ENCODE measurements around the gene C4orf17. TPM values are rescaled to one million over a fixed set of nuclear protein-coding genes. Genes with fewer than 3 reads are reported as not detected.
A peak's percentile ranks its signal among the peaks of the same experiment; 100 is the strongest.
"Not testable (repeated sequence)": the region's sequence is repeated elsewhere in the genome, so short reads cannot be mapped to it uniquely, and the experiment has no call there.

C4orf17 gene
- total RNA-seq, 1 donor from 2014 or later, result not detected

DNA sequence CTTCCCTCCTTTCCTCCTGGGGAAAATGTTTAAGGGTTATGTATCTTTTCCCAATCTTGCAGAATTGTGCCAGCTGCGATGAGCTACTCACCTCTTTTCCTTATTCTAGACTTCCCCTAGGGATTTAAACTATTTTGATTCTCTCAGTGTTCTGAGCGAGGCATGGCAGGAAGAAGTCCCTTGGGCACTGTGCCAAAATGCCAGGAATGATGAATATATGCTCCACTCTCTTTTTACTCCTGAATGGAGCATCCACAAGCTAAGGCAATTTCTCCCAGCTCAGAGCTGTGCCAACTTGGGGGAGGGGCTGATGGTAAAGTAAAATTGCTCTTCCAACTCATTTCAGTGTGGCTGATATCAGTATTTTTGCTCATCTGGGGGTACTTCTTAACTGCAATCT, 4.0 kb upstream of the C4orf17 start:
- Mint-ChIP-seq H3K4me1 (peaks cover 34% of the 10 kb centered on the region), H3K27me3 (no peaks in the 10 kb centered on the region), H3K36me3 (ENCODE audit: low read depth) (no peaks in the 10 kb centered on the region), H3K9me3 (peaks cover 18% of the 10 kb centered on the region), H3K4me3 (peak overlapping the region; percentile 48), H3K27ac (peak overlapping the region; percentile 79)
- DNase-seq, result no peak
- intact Hi-C loops (cut with micrococcal nuclease), result loop anchor here (1.0 to 5.0 kb wide), 5 partner anchors 57 to 904 kb away; partner anchors contain the start of gene H2AZ1

DNA sequence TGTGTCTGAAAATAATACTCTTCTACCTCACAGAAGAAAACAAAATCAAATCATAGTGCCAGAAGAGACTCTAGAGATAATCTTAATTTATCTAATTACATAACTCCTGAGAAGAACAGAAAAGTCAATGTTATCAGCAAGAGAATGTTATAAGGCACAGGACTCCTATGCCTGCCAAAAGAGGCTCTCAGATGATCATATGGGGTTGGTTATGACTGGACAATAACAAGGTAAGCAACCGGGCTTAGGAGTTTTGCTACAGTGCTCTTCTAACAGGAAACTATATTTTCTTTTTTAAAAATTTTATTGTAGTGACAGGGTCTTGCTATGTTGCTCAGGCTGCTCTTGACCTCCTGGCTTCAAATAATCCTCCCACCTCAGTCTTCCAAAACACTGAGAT, 3.5 kb upstream of the C4orf17 start:
- Mint-ChIP-seq H3K27me3 (no peaks in the 10 kb centered on the region), H3K4me1 (peaks cover 34% of the 10 kb centered on the region), H3K27ac (peak overlapping the region; percentile 79), H3K9me3 (peaks cover 18% of the 10 kb centered on the region), H3K36me3 (ENCODE audit: low read depth) (no peaks in the 10 kb centered on the region), H3K4me3 (peak overlapping the region; percentile 48)
- no peak for DNase-seq
- intact Hi-C loops (cut with micrococcal nuclease), result loop anchor here (1.0 to 5.0 kb wide), 5 partner anchors 56 to 905 kb away; partner anchors contain the start of gene H2AZ1

DNA sequence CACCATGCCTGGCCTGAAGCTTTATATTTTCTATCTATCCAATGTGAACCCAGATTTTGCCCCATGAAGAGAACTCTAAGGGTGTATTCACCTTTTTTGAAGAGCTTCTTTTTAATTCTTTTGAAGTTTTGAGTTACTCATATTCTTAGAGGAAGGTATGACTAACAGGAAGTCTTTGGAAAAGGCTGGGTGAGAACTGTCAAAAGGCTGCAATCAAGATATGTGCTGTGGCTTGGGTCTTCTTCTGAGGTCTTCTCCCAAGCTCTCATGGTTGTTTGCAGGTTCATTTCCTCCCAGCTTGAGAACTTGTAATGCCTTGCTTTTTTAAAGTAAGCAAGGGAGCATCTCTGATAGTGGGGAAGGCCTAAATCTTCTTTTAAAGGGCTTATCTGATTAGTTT, 3.1 kb upstream of the C4orf17 start:
- peak overlapping the region; percentile 79 for H3K27ac Mint-ChIP-seq
- H3K36me3 Mint-ChIP-seq (ENCODE audit: low read depth), result no peaks in the 10 kb centered on the region
- H3K27me3 Mint-ChIP-seq, result no peaks in the 10 kb centered on the region
- H3K4me1 Mint-ChIP-seq, result peaks cover 34% of the 10 kb centered on the region
- H3K9me3 Mint-ChIP-seq, result peaks cover 18% of the 10 kb centered on the region
- peak; percentile 84 for DNase-seq
- intact Hi-C loops (cut with micrococcal nuclease), result loop anchor here (1.0 to 5.0 kb wide), 5 partner anchors 56 to 905 kb away; partner anchors contain the start of gene H2AZ1
- peak overlapping the region; percentile 22 for H3K4me3 Mint-ChIP-seq

DNA sequence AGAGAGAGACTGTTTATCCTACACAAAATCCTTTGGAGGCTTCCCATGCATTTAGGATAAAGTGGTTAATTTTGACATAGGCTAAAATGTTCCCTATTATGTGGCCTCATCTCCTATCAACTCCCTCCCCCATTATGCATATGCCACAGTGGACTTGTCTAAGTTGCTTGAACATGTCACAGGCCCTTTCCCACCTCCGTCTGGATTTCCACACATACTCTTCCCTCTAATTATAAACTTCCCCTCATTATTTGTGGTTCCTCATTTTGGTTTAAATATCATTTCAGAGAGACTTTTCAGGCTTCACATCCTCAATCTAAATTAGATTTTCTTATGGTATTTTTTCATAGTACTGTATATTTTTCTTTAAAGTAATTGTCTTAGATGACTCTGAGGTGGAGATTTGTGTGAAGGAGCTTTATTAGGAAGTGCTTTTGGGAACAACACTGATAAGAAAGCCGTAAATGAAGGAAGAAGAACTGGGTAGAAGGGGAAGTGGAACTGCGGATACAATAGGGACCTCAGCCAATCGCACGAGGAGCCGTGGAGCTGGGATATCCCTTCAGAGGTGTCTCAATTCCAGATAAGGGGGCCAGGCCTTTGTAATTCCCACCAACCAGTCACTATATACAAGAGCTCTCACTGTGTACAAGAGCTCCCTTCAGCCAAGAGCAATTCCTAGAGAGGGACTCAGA, 7.9 kb downstream of the C4orf17 start:
- H3K27me3 Mint-ChIP-seq, result peaks cover 6% of the 10 kb centered on the region
- intact Hi-C loops (cut with micrococcal nuclease), result no loop called here
- no peak for DNase-seq
- H3K4me1 Mint-ChIP-seq, result no peaks in the 10 kb centered on the region
- no peaks in the 10 kb centered on the region for H3K36me3 Mint-ChIP-seq (ENCODE audit: low read depth)
- no peaks in the 10 kb centered on the region for H3K9me3 Mint-ChIP-seq
- no peak overlapping the region for H3K27ac Mint-ChIP-seq
- no peak overlapping the region for H3K4me3 Mint-ChIP-seq

DNA sequence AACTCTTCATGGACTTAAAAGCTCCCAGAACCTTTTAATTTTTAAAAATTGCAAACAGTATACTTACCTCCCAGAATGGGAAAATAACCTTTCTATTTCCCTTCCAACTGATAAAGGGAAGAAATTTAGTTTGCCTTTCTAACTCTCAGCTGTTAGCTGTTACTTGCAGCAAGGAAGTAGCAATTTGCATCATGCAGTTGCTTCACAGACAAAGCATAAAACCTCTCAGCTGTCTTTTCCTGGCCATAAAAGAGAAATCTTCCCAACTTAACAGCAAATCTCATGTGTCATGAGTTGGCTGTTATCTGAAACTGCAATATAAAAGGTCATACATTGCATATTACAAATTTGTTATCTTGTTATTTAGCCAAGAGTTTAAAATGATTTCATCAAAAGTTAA, 18.4 kb downstream of the C4orf17 start:
- no peak for DNase-seq
- Mint-ChIP-seq H3K4me3 (no peak overlapping the region), H3K4me1 (no peaks in the 10 kb centered on the region), H3K27me3 (peaks cover 15% of the 10 kb centered on the region), H3K9me3 (peaks cover 4% of the 10 kb centered on the region), H3K27ac (no peak overlapping the region), H3K36me3 (ENCODE audit: low read depth) (no peaks in the 10 kb centered on the region)
- intact Hi-C loops (cut with micrococcal nuclease), result no loop called here

DNA sequence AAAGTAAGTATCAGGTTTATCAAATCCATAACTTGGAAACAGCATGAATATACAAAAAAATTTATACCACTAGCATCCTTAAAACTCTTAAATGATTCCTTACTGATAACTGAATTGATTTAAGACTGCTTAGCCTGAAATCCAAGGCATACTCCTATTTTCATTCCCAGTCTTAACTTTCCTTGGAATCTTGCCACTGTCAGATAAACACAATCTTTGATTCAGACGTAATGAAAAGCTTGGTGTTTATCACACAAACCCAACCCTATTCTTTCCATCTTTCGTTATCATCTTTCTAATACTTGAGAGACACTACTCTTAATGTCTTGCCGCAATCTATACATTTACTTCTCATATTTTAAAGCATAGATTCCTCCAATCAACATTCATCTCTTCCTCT, 19.1 kb downstream of the C4orf17 start:
- H3K36me3 Mint-ChIP-seq (ENCODE audit: low read depth), result no peaks in the 10 kb centered on the region

DNA sequence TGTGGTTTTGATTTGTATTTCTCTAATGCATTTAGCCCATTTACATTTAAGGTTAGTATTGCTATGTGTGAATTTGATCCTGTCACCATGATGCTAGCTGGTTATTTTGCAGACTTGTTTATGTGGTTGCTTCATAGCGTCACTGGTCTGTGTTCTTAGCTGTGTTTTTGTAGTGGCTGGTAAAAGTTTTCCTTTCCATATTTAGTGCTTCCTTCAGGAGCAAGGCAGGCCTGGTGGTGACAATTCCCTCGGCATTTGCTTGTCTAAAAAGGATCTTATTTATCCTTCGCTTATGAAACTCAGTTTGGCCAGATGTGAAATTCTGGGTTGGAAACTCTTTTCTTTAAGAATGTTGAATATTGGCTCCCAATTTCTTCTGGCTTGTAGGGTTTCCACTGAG, 23.9 kb downstream of the C4orf17 start:
- not testable (repeated sequence) for H3K36me3 Mint-ChIP-seq (ENCODE audit: low read depth); H3K4me1 Mint-ChIP-seq

More for the DNA sequence above, 19.1 kb downstream of the C4orf17 start:
- Mint-ChIP-seq H3K27me3 (peaks cover 15% of the 10 kb centered on the region), H3K27ac (no peak overlapping the region), H3K4me1 (no peaks in the 10 kb centered on the region), H3K4me3 (no peak overlapping the region), H3K9me3 (peaks cover 4% of the 10 kb centered on the region)
- no peak for DNase-seq
- intact Hi-C loops (cut with micrococcal nuclease), result no loop called here

DNA sequence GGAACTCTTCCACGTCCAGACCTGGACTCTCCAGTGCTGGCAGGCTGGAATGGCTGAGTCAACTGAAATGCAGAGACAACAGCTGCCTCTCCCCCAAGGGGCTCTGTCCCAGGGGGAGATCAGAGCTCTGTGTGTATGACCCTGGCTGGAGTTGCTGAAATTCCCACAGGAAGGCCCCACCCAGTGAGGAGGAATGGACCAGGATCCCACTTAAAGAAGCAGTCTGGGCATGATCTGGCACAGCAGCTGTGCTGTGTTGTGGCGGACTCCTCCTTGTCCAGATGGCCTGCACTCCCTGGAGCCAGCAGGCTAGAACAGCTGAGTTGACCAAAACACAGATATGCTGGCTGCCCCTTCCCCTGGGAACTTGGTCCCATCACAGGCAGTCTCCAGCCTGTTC, 25.4 kb downstream of the C4orf17 start:
- Mint-ChIP-seq H3K4me3 (no peak overlapping the region), H3K36me3 (ENCODE audit: low read depth) (no peaks in the 10 kb centered on the region), H3K27me3 (peaks cover 20% of the 10 kb centered on the region), H3K9me3 (peaks cover 9% of the 10 kb centered on the region), H3K4me1 (no peaks in the 10 kb centered on the region), H3K27ac (no peak overlapping the region)
- no peak for DNase-seq
- intact Hi-C loops (cut with micrococcal nuclease), result no loop called here

More for the DNA sequence above, 23.9 kb downstream of the C4orf17 start:
- H3K9me3 Mint-ChIP-seq; H3K4me3 Mint-ChIP-seq; H3K27ac Mint-ChIP-seq; DNase-seq; intact Hi-C loops (cut with micrococcal nuclease): not testable (repeated sequence)
- H3K27me3 Mint-ChIP-seq, result peaks cover 20% of the 10 kb centered on the region

DNA sequence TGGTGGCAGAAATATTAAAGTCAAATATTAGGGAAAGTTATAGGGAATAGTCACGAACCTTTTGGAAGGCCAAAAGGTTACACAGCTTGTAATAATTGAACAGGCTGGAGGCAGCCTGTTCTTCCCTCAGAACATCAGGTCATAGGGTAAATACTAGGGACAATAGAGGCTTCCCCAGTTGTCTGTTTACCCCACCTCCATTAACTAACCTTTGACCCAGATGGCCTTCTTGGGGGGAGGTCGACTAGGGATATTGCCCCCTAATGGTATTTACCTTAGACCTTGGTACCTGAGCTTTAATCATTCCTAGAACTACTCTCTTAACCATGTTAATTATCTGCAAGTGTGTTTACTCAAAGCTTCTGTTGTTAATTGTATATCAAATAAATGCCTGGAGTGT, 26.0 kb downstream of the C4orf17 start:
- H3K36me3 Mint-ChIP-seq (ENCODE audit: low read depth), result no peaks in the 10 kb centered on the region

DNA sequence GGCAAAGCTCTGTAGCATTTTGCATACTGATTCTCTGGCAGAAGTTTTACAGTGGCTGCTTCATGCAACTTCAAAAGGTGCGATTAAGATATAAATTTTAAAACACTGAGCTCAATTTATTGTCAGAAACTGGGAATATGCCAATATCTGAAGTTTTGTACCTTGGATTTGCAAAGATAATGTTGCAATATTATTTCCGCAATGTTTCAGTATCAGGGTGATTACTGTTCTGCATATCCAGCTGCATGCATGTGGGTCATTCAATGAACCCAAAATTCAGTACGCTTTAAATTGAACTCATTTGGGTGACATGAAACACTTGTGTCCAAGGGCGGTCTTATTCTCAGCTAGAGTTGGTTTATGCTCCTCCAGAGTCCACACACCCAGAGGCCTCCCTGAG, 26.9 kb downstream of the C4orf17 start:
- intact Hi-C loops (cut with micrococcal nuclease), result no loop called here
- peaks cover 14% of the 10 kb centered on the region for H3K27me3 Mint-ChIP-seq
- no peak overlapping the region for H3K4me3 Mint-ChIP-seq
- H3K36me3 Mint-ChIP-seq (ENCODE audit: low read depth), result no peaks in the 10 kb centered on the region
- H3K4me1 Mint-ChIP-seq, result no peaks in the 10 kb centered on the region
- DNase-seq, result no peak
- no peak overlapping the region for H3K27ac Mint-ChIP-seq
- peaks cover 9% of the 10 kb centered on the region for H3K9me3 Mint-ChIP-seq

More for the DNA sequence above, 26.0 kb downstream of the C4orf17 start:
- DNase-seq, result no peak
- Mint-ChIP-seq H3K27ac (no peak overlapping the region), H3K27me3 (peaks cover 18% of the 10 kb centered on the region), H3K9me3 (peaks cover 9% of the 10 kb centered on the region), H3K4me3 (no peak overlapping the region), H3K4me1 (no peaks in the 10 kb centered on the region)
- intact Hi-C loops (cut with micrococcal nuclease), result no loop called here

DNA sequence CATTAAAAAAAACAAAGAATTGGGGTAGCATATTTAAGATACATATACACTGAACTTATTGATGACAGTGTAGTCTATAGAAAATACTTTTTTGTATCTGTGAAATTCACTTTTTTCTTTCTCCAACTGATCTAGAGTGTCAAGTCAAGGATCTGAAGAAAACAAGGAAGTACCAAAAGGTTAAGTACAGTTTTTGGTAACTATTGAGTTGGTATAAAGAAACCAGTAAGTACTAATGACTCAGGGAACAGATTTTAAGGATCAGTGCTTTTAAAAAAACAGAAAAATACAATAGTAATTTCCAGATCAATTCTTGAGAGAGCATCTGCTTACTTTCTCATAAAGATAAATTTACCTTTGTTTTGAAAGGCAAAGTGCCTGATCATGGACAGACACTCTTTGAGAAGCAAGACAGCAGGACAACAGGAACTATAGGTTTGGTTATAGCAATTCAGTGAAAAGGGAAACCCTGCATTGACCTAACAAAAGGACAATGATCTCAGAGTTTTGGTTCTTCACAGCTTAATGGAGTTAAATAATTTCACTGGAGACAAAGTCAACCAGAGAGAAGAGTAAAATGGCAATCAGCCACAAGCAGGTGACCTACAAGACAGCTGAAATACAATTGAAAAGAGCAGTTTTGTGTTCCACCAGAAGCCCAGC, 29.6 kb downstream of the C4orf17 start:
- no peak overlapping the region for H3K4me3 Mint-ChIP-seq
- no peak for DNase-seq
- no peaks in the 10 kb centered on the region for H3K36me3 Mint-ChIP-seq (ENCODE audit: low read depth)
- peaks cover 3% of the 10 kb centered on the region for H3K9me3 Mint-ChIP-seq
- no peaks in the 10 kb centered on the region for H3K4me1 Mint-ChIP-seq
- no peak overlapping the region for H3K27ac Mint-ChIP-seq
- H3K27me3 Mint-ChIP-seq, result peaks cover 4% of the 10 kb centered on the region
- intact Hi-C loops (cut with micrococcal nuclease), result no loop called here

DNA sequence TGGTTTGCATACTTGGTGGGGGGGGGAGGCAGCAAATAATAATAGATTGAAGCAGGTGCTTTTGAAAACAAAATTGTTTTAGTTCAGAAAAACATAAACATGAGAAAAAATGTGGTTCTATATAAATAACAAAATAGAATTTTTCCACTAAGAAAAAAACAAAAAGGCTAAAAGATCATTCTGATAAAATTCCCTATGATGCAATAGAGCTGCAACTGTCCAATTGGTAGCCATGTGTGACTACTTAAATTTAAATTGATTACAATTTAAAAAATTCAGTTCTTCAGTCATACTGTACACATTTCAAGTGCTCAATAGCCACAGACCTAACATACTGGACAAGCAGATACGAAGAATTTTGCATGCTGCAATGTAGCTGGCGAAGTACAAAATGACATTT, 42.1 kb downstream of the C4orf17 start:
- H3K27ac Mint-ChIP-seq, result no peak overlapping the region
- H3K36me3 Mint-ChIP-seq (ENCODE audit: low read depth), result peaks cover 3% of the 10 kb centered on the region
- H3K4me3 Mint-ChIP-seq, result no peak overlapping the region
- H3K9me3 Mint-ChIP-seq, result no peaks in the 10 kb centered on the region
- no peak for DNase-seq
- intact Hi-C loops (cut with micrococcal nuclease), result no loop called here
- H3K27me3 Mint-ChIP-seq, result no peaks in the 10 kb centered on the region
- no peaks in the 10 kb centered on the region for H3K4me1 Mint-ChIP-seq

DNA sequence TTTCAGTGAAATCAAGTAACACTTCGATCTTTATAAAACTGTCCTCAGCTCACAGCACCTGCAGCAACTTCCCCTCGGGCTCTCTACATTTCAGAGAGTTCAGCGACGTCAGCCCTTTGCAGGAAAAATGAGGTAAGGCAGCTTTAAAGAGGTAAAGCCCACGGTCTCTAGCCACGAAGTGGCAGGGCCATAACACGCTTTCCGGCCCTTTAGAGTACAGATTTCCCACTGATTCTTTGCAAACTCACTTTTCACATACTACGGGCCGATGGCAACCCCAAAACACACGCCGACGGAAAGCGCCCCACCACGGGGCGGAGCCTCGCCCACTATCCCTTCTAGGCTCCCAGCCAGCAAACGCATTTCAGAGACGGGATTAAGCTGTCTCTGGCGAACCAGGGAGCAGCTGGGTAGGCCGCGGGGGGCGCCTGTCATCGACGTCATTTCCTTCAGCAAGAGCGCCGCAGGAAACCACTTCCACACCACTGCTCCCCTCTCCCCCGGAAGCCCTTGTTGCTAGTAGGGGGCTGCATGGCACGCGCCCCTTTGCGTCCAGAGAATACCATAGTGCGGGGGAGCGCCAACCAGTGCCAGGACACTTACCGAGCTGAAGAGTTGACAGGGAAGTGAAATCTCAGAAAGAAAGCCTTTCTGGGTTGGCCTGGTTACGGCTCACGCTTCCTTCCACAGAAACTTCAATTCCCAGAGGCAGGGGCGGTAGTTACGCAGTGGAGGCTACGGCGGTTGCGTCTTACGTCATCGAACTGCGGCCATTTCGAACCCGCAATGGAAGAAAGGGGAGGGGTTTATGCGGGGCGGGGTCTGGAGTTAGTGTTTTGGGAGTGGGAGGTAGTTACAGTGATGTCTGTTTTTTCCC, 52.7 kb downstream of the C4orf17 start, which contains the start of gene TRMT10A:
TRMT10A (minus strand) TSS at position 730 of the 877 bp plus-strand sequence. CDS start 4,701 bp downstream, outside the sequence.
- H3K4me1 Mint-ChIP-seq, result peaks cover 16% of the 10 kb centered on the region
- intact Hi-C loops (cut with micrococcal nuclease), result loop anchor here (1.0 to 10.0 kb wide), 10 partner anchors 56 to 1301 kb away; partner anchors contain the start of genes ADH5, EIF4E, LAMTOR3 and METAP1
- H3K9me3 Mint-ChIP-seq, result no peaks in the 10 kb centered on the region
- H3K4me3 Mint-ChIP-seq, result peak within 1 kb of the TSS; percentile 97
- H3K27me3 Mint-ChIP-seq, result peaks cover 13% of the 10 kb centered on the region
- peak; percentile 97 for DNase-seq
- peaks cover 3% of the 10 kb centered on the region for H3K36me3 Mint-ChIP-seq (ENCODE audit: low read depth)
- peak within 1 kb of the TSS; percentile 99 for H3K27ac Mint-ChIP-seq

All from activated CD4-positive, alpha-beta T cell treated with anti-CD3 and anti-CD28 coated beads, Interleukin-2, amount 10 ng/mL, durations not matched to agents 24 days and 14 days (primary cell).